KMS-11 (cell line): Measurements from ENCODE around the gene C5orf58.

Experiments
- H2AFZ ChIP-seq: fragments of 200-600 bp; sonication (generic); 2 replicates; pipeline ENCODE4 v1.6.1; 2016; ENCODE audit warnings: antibody characterized with exemption, mixed run types, low read depth
- H3K27ac ChIP-seq: fragments of 200-600 bp; sonication (generic); 2 replicates; pipeline ENCODE4 v1.6.1; 2016; ENCODE audit warnings: mild to moderate bottlenecking, mixed run types
- H3K27me3 ChIP-seq: fragments of 200-600 bp; sonication (generic); 2 replicates; pipeline ENCODE4 v1.6.1; 2017; ENCODE audit warnings: mild to moderate bottlenecking, low read depth, mixed run types, moderate library complexity; ENCODE audit not compliant: insufficient read depth
- H3K36me3 ChIP-seq: fragments of 200-600 bp; sonication (generic); 2 replicates; pipeline ENCODE4 v1.6.1; 2017; ENCODE audit warnings: mild to moderate bottlenecking, mixed run types; ENCODE audit not compliant: insufficient read depth
- H3K4me1 ChIP-seq: fragments of 200-600 bp; sonication (generic); 2 replicates; pipeline ENCODE4 v1.6.1; 2016; ENCODE audit warnings: mild to moderate bottlenecking, low read depth, mixed run types; ENCODE audit not compliant: poor library complexity, severe bottlenecking
- H3K4me2 ChIP-seq: fragments of 200-600 bp; sonication (generic); 2 replicates; pipeline ENCODE4 v1.7.0; 2016; ENCODE audit warnings: mild to moderate bottlenecking, mixed run types
- H3K4me3 ChIP-seq: fragments of 200-600 bp; sonication (generic); IDR thresholded peaks from 2 replicates; pipeline ENCODE4 v1.6.1; 2017; ENCODE audit warnings: low read depth, low read length, mixed read lengths; ENCODE audit not compliant: insufficient read depth
- H3K79me2 ChIP-seq: fragments of 200-600 bp; sonication (generic); 2 replicates; pipeline ENCODE4 v1.6.1; 2016; ENCODE audit warnings: low read depth, mixed run types; ENCODE audit not compliant: insufficient read depth
- H3K9ac ChIP-seq: fragments of 200-600 bp; sonication (generic); 2 replicates; pipeline ENCODE4 v1.6.1; 2016; ENCODE audit warnings: mild to moderate bottlenecking, mixed run types
- H4K20me1 ChIP-seq: fragments of 200-600 bp; sonication (generic); 2 replicates; pipeline ENCODE4 v1.6.1; 2016; ENCODE audit warnings: mild to moderate bottlenecking, mixed run types; ENCODE audit not compliant: insufficient read depth
- CTCF ChIP-seq: fragments of 200-600 bp; sonication (generic); conservative IDR thresholded peaks from 2 replicates; pipeline ENCODE4 v1.6.1; 2017; ENCODE audit warnings: low read depth, mild to moderate bottlenecking, antibody characterized with exemption, low read length, moderate library complexity, mixed read lengths

Gene C5orf58

GRCh38 chr5:170294057-170294456, 61.3 kb downstream of the C5orf58 start:
- no peak for TF ChIP-seq CTCF
- Histone ChIP-seq H3K36me3 (no peaks in the 10 kb centered on the region), H3K4me3 (no peak overlapping the region), H3K27me3 (no peaks in the 10 kb centered on the region), H2AFZ (no peak overlapping the region), H3K27ac (no peak overlapping the region), H3K4me1 (no peaks in the 10 kb centered on the region), H3K9ac (no peak overlapping the region), H4K20me1 (no peaks in the 10 kb centered on the region), H3K79me2 (no peaks in the 10 kb centered on the region), H3K4me2 (no peak overlapping the region)

GRCh38 chr5:170294556-170294955, 61.8 kb downstream of the C5orf58 start:
- H3K27ac ChIP-seq: no peak overlapping the region

More at GRCh38 chr5:170294556-170294955, 61.8 kb downstream of the C5orf58 start:
- H2AFZ ChIP-seq: no peak overlapping the region
- H3K9ac ChIP-seq: no peak overlapping the region
- H3K36me3 ChIP-seq: no peaks in the 10 kb centered on the region
- TF ChIP-seq CTCF: no peak
- H4K20me1 ChIP-seq: no peaks in the 10 kb centered on the region
- H3K79me2 ChIP-seq: no peaks in the 10 kb centered on the region
- H3K4me1 ChIP-seq: no peaks in the 10 kb centered on the region
- no peak overlapping the region for H3K4me3 ChIP-seq
- no peaks in the 10 kb centered on the region for H3K27me3 ChIP-seq
- no peak overlapping the region for H3K4me2 ChIP-seq
